HG03103 (cell line): ENCODE measurements around the gene HPCA.

Experiments used
- ATAC-seq: cut with Tn5 transposase; IDR thresholded peaks from one replicate; pipeline ENCODE4 v1.9.1; 2021; ENCODE audit warnings: low read depth; ENCODE audit not compliant: unreplicated experiment

Gene HPCA

DNA sequence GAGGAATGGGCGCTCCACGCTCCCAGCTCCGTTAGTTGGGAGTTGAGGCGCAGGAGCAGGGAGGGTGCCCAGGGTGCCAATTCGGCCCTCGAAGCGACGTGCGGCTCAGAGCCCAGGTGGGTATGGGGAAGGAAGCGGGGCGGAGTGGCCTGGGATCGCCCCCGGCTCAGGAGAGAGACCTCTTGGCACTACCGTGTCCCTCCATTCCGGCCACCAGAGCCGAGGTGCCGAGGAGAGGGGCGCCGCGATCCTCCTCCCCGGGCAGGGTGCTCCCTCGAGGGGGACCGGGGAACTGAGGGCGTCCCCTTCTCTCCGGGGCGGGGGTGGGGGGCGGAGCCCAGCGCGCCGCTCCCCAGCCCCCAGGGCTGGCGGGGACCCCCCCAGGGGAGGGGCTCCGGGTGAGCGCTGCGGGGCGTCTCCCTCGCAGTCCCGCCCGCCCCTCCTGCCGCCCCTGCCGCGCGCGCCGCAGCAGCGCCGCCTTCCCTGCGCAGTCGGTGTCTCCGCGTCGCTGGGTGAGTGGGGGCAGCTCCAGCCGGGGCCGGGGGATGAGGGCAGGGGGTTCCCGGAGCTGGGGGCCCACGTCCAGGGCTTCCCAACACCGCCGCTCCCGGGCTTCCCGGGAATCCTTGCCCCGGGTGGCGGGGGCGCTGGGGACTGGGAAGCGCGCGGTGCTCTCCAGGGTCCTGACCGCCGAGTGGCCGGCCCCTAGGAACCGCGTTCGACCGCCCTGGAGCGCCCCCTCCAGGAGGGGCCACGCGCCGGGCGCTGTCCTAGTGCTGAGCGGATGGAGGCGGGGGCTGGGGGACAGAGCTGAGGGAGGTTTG lies at the start of gene HPCA:
HPCA (plus strand) TSS at position 488 of the 824 bp plus-strand sequence. CDS start 2,408 bp downstream, outside the sequence.
- no peak for ATAC-seq

DNA sequence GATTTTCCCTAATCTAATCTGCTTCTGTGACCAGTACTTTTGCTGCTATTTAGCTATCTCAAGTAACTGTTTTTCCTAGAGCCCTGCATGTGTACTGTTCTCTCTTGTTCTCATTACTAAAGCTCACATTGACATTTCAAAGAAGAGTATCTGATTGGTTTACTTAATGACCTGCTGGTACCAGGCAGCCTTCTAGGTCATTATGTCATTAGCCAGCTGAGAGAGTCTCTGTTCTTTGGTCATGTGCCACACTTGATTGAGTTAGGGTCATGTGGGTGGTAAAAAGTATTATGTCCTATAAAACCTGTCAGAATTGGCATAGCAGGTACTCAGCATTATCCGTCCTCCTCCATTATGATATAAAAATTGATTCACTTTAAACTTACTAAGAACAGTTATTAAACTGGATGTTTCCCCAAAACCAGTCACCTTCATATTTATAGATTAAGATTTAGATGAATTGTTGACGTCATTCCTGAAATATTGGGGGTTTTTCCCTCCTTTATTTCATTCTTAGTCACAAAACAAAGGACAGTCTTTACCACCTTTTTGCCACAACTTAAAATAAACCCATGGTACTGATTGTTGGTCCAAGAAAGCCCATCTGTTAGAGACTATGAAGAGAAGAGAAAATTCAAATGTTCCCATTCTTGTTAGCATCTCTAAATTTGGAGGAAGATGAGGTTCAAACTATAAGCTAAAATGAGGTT lies 37.8 kb upstream of the HPCA start:
- ATAC-seq: no peak

DNA sequence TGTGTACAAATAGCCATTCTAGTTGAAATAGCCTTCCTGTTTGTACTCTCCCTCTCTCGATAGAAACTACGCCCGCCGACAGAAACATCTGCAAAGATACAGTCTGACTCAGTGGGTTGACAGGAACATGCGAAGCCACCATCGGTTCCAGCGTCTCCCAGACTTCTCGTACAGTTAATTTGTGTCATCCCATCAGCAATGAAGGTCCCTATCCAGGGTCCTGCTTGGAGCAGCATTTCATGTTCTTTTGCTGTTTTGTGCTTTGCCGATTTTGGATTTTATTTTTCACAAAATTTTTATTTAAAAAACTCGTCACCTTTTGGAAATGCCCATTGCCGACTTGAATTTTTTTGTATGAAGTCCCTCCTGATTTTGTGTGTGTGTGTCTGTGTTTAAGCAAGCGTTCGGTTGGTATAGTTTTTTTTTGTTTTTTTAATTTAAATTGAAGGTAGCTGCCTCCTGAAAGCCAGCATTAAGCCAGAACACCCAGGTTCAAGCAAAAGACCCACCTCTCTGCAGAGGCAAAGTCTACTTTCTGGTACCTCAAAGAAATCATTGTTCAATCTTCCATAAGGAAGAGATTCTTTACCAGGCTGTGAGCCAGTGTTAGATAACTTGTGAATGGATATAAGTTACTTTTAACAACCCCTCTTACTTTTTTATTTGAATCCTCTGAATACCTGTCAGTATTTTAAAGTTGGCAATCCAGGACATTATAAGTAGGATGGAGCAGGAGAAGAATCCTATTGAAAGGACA lies 30.3 kb upstream of the HPCA start:
- ATAC-seq: no peak

DNA sequence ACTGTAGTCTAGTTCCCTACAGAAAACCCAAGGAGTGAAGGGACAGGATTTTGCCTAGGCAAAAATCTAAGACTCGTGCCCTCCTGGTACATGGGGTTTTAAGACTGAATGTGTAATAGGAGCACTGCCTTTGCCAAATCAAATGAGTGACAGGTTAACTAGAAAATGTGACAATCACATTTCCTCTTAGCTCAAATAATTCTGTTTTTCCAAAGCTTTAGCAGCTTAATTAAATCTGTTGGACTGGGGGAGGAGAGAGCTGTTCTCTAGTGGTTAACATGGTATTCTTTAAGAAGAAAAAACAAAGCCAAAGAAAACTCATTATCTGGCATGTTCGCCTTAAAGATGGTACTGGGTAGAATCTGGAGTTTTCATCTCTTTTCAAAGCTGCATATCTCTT lies 28.2 kb upstream of the HPCA start:
- no peak for ATAC-seq

DNA sequence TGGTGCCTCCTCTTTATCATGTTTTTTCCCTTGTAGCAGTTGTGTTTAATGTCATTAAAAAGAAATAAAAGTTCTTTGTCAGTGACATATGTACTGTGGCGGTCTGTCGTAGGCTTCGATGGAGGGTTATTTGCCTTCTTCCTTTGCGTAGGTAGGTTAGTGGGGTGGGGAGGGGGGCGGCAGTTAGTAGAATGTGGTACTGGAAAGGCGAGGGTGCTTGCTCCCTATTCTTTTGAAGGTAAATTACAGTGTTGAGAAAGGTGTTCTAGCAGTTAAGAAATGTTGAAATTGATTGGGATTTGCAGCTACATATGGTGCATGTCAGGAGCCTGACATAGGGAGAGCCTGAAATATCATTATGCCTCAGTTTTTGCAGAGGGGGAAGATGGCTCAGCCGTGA lies 27.5 kb upstream of the HPCA start:
- no peak for ATAC-seq

DNA sequence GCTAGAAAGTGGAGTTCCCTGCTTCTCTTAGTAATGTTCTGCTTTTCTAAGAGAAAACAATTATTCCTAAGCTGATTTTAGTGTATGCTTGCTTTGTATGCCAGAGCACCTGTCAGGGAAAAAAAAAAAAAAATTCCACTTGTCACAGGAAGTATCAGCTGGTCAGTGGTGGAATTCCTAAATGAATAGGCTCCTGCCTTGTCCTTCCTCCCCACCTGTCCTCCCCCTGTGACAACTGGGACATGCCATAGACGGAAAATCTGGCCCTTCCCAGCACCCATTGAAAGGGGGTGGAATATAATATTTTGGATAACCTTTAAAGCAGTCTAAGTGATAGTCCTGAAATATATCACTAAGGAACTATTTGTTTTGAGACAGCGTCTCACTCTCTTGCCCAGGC lies 26.4 kb upstream of the HPCA start:
- no peak for ATAC-seq

DNA sequence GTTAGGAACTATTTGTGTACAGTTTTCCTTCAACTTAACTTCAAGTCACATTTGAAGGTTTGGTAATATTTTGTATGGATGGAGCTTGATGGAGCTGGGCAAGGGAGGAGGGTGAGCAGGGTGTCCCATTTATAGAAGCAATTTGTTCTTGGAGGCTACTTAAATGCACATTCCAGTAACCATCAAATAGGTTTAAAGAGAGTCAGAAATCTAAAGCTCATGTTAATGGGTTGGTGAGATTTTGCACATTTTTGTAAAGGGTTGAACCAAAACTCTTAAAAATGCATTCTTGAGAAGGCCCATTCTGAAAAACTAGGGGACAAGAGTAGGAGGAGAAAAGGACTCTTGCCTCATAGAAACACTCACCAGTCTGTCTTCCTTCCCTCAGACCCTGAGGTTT lies 25.7 kb upstream of the HPCA start:
- no peak for ATAC-seq

DNA sequence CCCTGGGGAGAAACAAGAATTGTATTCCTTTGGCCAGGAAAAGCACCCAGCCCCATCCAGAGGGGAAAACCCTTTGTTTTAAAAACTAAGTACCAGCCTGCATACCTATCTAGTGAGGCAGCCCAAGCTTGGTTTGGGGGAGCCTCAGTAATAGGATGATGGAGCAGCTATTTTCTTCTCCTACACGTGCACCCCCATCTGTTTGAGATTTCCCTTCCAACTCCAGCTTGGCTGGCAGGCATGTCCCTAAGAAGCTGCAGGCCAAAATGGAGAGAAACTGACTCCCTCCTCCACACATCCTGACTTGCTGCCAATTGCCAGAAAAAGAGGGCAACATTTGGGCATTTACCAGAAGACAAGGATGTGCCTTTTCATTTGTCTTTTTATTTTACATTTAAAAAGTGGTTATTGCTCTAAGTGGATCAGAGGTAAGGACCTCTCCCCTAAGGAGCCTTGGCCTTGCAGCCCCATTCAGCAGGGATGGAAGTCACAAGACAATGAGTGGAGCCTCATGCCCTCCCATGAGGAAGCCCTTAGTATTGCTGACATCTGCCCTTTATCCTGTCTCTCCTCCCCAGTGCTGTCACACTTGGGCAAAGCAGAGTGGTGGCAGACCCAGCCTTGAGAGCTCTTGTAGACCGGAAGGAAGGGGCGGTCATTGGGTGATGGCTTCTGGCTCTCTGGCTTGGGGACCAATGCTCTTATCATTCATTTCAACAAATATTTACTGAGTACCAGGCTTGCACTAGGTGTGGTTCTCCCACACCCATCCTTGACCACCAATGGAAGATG lies 24.2 kb upstream of the HPCA start:
- no peak for ATAC-seq

DNA sequence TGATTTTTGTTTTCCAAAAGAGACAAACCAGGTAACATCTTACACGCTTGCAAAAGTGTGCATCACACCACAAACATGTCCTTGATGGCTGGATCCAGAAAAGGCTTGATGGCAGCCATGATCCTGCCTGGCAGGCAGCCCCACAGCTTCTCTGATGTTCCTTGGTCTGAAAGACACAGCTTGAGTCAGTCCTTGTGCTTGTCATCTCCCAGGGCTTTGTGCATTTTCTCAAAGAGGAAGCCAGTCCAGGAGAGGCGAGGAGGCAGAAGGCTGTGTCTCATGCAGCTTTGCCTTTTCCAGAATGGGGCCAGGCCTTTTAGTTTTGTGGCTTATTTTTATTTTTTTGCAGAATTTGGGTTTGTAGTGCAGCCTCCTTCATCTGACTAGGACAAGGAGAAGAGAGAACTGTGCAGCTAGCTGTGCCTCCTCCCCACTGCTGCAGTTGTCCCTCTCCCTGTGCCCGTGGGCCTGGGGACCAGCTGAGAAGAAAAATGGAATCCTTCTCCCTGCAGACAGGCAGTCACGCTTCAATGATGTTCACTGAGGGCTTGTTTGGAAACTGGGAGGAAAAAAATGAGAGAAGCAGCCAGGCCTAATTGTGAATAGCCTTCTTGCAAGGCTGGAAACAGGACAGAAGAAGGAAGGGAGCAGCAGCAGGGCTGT lies 22.9 kb upstream of the HPCA start:
- ATAC-seq: no peak

DNA sequence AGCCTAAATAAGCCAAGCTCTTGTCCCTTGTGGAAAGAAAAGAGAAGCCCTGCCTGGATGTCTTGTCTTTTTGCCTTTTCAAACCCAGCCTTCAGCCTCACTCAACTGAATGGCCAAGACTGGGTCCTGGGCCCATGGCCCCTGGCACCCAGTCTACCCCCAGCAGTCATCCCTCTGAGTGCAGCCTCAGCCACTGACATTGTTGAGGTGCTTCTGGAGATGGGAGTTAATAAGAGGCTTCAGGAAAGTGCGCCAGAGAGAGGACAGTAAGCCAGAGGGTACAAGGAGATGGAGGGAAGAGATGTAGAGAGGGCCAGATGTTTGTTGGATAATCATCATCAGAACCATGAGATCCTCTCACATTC lies 22.4 kb upstream of the HPCA start:
- no peak for ATAC-seq

DNA sequence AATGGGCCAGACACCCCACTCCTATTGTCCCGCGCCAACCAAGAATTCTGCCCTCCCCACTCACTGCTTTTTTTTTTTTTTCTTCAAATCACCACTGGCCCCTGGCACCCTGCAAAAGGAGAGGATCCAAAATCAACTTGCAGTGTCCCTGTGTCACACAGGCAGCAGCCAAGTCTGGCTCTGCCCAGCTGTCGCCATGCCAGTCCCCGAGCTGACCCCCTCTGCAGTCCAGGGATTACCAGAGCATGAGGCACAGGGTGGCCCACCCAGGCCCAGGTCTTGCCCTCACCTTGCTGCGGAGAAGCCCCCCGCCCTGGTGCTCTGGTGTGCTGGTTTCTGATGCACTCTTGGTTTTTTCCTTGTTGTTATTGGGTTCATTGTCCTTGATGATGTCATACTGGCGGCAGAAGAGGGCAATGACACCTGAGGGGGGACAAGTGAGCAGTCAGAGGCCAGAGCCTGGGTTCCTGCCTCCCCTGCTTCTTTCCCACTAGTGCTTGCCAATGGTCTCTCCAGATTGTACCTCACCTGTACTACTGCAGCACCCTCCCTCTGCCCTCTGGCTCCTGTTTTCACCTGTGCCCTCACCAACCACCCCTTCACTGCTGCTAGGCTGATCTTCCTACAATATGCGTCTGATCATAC lies 21.8 kb upstream of the HPCA start:
- no peak for ATAC-seq

DNA sequence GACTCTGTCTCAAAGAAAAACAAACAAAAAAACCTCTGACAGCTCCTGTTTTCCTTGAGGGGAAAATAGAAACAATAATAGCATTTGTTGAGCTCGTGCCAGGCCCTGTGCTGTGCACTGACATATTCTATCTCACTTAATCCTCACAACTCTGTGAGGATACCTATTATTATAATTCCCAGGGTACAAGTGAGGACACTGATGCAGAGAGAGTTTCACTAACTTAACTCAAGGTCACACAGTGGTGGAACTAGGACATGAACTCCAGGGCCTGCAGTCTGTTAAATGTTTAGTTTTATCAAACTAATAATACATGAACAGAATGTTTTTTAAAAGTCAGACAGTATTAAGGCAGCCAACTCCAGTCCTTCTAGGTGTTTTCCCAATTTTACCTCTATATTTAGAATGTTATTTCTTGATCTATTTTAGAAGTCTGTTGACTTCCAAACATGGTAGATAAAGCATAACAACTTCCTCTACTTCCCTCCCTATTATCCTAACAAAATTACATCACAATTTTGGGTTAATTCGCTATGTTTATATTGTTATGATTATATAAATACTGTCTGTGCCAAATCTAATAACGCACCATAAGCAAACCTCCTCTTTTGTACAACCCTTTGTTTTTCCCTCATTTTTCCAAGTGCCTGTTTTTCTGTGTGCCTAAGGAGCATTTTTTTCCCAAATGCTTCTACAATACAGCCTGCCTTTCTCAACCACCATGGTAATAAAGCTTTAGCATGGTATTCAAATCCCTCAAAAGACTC lies 20.5 kb upstream of the HPCA start:
- no peak for ATAC-seq

DNA sequence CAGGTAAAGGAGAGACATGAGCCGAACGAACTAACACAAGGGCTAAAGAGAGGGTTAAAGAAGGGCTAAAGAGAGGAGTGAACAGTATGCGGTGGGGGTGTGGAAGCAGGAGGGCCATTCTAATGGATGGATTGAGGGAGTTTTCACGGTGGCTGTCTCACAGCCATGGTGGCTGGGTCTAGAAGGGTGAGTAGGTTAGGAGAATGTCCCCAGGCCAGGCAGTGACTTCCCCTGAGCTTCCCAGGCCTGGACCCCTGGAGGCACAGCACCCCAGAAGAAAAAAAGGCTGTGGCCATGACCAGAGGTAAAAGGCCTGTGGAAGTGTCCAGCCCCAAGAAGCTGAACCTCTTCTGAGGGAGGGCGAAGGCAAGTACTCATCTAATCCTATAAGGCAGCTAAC lies 19.1 kb upstream of the HPCA start:
- ATAC-seq: no peak

DNA sequence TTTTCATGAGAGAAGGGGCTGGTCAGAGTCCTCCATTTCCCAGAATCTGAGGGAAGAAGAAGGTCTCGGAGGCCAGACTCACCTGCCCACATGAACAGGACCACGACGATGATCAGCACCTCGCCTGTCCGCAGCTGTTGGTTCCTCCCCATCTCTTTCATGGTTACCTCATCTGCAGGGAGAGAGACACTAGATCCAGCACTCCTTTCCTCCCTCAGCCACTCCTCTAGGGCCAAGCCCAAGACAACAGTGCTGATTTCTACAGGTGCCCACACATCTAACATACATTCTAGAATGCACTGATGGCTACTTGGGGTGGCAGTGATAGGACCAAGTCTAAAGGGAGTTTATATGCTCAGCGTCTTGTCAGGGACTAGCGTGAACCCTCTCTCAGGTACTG lies 18.6 kb upstream of the HPCA start:
- no peak for ATAC-seq

DNA sequence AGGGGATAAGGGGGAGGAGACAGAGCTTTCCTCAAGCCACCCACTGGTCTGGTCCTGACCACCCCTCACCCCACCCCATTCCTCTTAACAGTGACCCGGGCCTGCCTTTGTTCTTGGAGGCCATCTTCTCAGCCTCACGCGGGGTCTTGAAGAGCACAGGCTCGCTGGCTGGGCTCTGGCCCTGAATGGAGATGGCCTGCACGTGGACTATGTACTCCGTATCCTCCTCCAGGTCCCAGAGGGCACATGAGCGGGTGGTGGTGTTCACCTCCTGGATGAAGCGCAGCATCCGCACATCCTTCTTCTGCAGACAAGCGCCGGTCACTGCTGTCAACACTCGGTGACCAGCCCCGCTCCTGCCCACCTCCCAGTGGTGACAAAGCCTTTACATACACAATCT lies 18.2 kb upstream of the HPCA start:
- ATAC-seq: no peak

DNA sequence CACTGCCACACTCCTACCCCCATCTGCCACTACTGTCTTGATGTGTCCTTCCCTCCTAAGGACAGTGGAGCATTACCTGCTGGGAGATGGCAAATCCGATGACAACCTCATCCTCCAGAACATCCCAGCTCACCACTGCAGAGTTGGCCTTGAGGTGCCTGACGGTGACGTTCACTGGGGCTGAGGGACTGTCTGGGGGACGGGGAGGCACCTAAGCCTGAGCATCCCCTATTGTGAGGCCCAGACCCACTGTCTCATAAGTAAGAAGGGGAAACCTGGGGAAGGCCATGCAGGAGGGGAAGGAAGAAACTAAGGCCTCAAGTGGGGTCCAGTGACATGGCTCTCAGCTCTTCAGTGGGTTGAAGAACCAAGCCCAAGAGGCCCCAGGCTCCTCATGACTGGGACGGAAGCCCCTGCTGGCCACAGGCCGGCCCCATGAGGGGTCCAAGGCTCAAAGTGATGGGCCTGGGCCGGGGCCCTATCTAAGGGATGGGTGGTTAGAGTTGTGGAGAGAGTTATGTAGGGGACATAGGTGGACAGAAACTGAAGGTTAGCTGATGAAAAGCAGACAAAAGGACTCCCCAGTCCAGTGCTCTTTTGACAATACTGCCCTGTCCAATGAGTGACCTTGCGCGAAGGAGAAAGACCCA lies 17.4 kb upstream of the HPCA start:
- no peak for ATAC-seq

DNA sequence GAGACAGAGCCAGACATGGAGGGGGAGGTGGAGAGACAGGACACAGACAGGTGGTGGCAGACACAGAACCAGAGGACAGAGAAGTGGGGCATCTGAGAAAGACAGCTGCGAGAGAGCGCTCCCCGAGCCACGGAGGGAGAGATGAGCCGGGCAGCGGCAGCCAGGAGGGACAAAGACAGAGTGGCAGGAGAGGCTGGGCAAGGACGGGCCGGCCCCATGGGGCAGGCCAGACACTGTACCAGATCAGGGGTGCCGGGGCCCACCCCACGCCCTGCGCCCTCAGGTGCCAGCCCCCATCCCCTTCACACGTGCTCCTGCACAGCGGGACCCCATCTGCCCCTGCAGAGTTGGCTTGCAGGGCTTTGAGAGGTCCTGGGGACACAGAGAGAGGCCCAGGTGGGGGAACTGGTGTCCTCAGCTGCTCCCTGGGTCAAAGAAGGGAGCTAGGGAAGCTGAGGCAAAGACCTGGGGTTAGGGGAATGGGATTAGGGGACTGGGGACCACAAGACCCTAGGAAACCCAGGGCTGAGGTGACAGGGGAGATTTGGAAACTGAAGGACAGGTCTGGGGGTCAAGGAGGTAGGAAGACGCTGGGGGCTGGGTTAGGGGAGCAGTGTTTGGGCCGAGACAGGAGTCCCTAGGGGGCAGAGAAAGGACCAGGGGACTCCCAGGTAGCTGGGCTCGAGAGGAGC lies 16.2 kb upstream of the HPCA start:
- no peak for ATAC-seq
